Measurements from ENCODE around the gene SGCD.

Gene SGCD

DNA sequence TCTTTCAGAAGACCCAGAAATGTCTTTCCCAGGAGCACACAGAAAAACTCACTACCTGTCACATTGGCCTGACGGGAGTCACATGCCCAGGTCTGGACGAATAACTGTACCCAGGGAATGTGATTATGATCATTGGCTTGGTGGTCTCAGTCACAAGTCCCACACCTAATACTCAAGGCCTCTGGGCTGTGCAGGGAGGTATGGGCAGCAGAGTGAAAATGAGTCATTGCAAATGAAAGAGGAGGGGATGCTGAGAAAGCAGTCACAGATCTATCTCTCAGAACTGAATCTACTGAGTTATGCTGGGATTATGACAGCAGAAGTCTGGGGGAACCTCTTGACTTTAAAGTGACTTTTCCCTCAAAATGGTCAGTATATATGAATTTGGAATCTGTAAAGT lies 36.9 kb downstream of the SGCD start:
- no peak for DNase-seq

DNA sequence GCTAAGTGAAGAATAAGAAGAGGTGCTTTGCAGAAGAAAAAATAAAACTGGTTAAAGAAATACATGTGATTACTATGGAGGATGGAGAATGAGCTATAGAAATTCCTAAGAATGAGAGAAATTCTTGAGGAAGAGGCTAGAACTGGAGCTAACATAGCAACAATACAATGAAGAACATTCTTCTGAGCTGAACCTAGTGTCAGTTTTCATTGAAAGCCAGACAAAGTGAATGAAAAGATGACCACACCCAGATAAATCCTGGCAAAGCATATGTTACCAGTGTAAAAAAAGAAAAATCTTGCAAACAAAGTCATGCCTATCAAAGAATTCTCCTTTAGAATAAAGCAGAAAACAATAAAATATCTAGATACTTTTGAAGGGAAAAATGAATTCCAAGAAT lies 39.6 kb downstream of the SGCD start:
- DNase-seq = no peak

- no peak for DNase-seq
These were observed 40.6 kb downstream of the SGCD start for GRCh38 chr5:156367597-156367996.

DNA sequence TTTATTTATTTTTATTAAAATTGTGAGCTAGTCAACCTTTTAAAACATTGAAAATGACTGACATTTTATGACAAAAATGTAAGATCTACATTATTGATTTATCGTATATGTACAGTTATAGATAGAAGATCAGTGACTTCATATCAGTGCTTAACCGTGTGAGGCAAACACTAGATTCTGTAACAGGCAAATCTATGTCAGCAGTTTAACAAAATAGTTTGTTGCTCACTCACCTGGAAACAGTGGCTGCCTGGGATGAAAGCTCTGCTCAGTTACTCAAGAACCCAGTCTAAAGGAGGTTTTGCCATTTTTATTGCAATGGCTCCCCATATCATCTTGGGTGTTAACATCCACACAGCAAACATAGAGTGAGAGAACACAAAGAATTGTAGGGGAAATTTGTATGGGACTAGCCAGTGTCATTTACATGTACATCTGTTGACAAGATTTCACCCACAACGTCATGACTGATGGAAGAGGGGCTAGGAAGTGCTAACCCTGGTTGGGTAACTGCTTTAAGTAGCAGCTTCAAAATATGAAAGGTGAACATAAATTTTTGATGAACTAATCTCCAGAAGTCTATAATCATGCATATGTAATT lies 49.0 kb downstream of the SGCD start:
- DNase-seq = no peak

DNA sequence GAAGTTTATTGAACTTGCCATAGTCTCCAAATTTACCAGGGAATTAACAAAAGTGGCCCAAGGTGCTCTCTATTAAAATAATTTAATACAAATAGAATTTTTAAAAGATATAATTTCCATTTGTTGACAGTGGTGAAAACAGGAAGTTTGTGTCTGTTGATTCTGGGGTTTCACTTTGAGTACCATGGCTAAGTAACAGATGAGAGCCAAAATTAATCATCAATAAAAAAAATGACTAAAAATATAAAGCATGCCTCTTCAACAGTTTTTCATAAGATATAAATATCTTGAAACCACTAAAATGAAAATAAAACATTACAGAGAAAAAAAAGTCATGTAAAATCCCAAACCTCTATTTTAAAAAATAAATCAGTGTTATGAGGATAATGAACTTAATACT lies 49.8 kb downstream of the SGCD start:
- no peak for DNase-seq

DNA sequence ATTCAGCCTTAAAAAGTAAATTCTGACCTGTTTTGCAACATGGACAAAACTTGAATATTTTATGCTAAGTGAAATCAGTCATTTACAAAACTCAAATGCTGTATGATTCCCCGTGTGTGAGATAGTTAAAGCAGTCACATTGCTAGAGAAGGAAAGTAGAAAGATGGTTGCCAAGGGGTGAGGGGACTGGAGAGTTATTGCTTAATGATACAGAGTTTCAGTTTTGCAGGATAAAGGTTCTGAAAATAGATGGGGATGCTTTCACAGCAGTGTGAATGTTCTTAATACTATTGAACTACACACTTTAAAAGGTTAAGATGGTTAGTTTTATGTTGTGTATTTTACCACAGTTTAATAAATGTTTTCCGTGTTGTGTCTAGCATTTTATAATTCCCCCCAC lies 51.2 kb downstream of the SGCD start:
- no peak for DNase-seq

GRCh38 chr5:156379206-156379605 lies 52.2 kb downstream of the SGCD start:
- no peak for DNase-seq

DNA sequence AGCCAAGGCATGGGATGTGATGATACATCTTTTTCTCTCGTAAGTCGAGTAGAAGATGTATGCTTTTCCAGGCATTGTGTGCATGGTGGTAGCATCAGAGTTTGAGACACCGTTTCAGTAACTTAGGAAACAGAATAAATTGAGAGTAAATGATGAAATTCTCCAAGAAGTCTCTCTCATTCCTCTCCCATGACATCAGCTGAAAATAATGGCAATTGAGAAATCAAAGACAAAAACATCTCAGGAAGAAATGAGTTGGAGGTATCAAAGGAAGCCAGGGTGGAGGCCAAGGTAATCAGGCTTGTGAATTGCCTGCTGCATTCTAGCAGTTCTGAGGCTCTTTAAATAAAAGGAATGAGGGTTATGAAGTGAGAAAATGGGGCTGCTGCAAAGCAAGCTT lies 53.9 kb downstream of the SGCD start:
- DNase-seq = no peak

- DNase-seq = no peak
These were observed 56.7 kb downstream of the SGCD start for GRCh38 chr5:156383510-156384265.

- no peak for DNase-seq
These were observed 58.5 kb downstream of the SGCD start for GRCh38 chr5:156385416-156385815.

DNA sequence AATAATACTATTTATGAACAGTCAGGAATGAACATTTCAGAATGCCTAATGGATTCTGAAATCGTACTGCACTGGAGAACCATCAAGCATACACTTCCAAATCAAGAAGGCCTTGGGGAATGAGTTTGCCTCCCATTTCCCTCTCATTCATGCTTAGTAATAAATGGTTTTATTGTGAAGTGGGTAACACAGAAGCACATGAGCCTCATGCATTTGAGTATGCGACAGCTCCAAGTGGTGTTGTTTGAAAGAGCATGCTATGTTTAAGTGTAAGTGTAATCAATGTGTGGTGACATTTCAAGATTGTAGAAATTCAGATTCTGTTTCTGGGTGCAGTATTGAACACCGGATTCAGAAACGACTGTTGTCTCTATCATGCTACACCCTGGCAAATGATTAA lies 60.0 kb downstream of the SGCD start:
- no peak for DNase-seq

- DNase-seq = no peak
These were observed 60.4 kb downstream of the SGCD start for GRCh38 chr5:156387391-156387790.

DNA sequence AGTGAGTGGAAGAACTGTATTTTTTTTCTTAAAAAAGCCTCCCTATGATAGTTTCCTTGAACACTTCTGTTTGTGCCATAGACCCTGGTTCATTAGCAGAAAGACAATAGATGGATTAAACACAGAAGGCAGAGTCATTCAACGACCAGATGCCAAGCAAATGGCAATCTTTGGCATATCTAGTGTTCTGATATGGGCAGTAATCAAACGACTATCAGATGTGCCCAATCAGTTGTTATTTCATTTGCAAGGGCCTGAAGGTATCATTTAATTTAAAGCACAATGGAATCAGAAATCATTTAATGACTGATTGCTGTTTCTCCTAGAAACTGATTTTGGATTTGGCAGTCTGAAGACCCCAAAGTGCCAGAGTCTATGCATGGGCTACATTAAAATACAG lies 61.3 kb downstream of the SGCD start:
- DNase-seq = no peak

DNA sequence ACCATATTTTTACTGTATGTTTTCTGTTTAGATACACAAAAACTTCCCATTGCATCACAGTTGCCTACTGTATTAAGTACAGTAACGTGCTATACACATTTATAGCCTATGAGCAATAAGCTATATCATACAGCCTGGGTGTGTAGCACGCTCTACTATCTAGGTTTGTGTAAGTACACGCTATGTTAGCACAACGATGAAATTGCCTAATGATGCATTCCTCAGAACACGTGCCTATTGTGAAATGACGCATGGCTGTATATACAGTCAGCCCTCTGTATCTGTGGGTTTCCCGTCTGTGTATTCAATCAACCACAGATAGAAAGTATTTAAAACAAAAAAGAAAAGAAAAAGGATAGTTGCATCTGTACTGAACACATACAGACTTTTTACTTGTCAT lies 64.2 kb downstream of the SGCD start:
- DNase-seq = no peak

DNA sequence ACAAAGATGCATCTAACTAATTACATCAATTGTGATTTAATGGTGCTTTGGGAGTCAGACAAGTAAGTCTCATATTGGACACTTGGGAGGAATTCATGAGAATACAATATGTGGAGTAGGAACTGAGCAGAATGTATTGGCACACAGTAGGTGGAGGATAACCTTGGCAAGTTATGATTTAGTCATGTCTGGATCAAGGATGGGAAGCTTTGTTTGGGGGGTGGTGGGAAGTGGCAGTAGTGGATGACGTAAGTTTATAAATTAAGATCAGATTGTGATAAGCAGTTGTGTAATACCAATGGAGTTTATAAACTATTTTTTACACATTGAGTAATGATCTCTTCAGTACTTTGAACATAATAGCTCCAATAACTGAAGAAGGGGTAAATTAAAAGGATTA lies 67.0 kb downstream of the SGCD start:
- no peak for DNase-seq

- DNase-seq = peak; percentile 11
These were observed 67.8 kb downstream of the SGCD start for GRCh38 chr5:156394642-156395305.

GRCh38 chr5:156395306-156395675 lies 68.3 kb downstream of the SGCD start:
- DNase-seq = no peak

DNA sequence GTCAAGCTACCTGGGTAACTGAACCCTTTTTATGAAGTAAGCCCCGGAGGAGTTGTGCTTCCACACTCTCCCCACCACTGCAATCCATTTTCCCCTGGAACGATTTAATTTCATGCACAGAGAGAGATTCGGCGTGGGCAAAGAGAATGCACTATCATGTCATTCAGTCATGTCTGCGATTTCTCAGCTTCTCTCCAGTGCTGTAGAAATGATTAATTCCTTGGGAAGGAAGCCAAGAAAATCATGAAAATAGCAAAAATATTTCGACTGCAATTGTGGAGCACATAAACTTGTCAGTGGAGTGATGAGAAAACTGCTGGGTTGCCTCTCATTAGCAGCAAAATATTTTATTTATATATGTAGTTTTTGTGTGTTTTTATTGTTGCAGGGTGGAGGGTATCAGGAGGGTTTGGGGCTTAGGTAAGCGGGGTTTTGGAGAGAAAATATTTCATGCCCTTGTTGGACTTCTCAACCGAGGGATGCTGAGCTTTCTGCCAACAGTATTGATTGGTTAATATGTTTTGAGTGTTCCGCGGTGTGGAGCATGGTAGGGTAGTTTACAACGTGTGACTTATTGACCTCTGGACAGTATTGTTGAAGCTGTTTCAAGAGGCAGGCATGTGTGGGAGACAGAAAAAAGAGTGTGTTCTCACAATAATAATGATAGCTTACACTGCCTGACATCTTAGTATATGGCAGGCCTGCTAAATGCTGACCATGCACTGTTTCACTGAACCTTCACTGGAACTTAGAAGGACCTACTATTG lies 69.3 kb downstream of the SGCD start:
- no peak for DNase-seq

GRCh38 chr5:156396830-156397081 lies 69.8 kb downstream of the SGCD start:
- DNase-seq = no peak

DNA sequence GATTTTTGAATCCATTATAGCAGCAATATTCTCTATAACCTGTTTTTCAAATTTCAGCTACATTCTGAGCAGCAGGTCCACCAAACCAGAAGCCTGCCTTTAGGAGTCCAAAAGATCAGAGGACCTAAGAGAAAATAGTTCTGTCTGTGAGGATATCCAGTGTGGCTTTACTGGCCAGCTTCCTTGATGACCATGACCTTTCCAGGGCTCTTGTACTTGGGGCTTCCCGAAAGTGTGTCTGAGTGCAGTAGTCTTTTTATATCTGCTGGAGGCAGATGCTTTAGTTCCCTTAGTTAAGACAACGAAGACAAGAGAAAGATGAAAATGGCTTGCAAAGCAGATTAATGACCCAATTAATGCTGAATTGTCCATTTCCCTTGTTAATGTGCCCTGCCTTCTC lies 72.4 kb downstream of the SGCD start:
- DNase-seq = no peak

- no peak for DNase-seq
These were observed 73.4 kb downstream of the SGCD start for GRCh38 chr5:156400231-156400986.

- DNase-seq = no peak
These were observed 74.8 kb downstream of the SGCD start for GRCh38 chr5:156401804-156402203.

DNA sequence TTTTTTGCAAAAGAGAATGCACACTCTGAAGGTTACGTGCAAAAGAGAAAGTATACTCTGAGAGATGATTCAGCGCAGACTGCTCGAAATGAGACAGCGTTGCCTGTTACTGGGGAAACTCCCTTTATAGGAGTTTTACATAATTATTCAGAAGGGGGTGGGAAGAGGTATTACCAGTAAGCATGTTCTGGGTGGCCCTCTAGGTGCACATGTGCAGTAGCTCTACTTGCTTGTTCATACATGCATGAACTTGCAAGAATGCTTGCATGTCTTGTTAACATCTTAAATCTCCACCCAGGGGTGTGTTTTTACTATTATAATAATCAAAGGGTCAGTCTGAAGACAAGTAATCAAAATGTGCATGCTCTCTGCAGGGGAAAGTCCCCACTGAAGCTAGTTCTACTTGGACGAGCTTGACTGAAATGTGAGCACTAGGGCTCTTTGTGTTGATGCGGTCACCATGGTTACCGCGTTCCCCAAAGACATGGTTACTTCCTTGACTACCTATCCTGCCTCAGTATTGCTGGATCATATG lies 75.5 kb downstream of the SGCD start:
- no peak for DNase-seq
